Embryonic facial prominence (tissue), 1 donor: ENCODE measurements around the gene DNAI7.

Experiments used
- DNase-seq: peaks from one replicate; pipeline ENCODE4 v3.0.0-alpha.2; 2016; ENCODE audit errors: extremely low spot score

The DNAI7 gene

GRCh38 chr12:25101092-25101445 lies 93.9 kb downstream of the DNAI7 start:
- DNase-seq = no peak

- no peak for DNase-seq
Measured at GRCh38 chr12:25100194-25101091, 94.5 kb downstream of the DNAI7 start.

- DNase-seq = no peak
Measured at GRCh38 chr12:25099010-25099409, 96.0 kb downstream of the DNAI7 start.

- DNase-seq = no peak
Measured at GRCh38 chr12:25089738-25090137, 105.2 kb downstream of the DNAI7 start.

DNA sequence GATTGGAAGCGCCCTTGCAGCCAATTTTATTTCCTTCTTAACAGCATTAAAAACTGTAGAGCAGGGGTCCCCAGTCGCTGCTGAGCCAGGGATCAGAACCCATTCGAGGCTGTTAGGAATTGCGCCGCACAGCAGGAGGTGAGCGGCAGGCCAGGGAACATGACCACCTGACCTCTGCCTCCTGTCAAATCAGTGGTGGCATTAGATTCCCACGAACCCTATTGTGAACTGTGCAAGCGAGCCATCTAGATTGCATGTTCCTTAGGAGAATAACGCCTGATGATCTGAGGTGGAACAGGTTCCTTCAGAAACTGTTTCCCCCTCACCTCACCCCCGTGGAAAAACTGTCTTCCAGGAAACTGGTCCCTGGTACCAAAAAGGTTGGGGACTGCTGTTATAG lies 107.4 kb downstream of the DNAI7 start:
- no peak for DNase-seq

GRCh38 chr12:25084816-25085215 lies 110.1 kb downstream of the DNAI7 start:
- DNase-seq = no peak

GRCh38 chr12:25083211-25083610 lies 111.7 kb downstream of the DNAI7 start:
- DNase-seq = no peak

DNA sequence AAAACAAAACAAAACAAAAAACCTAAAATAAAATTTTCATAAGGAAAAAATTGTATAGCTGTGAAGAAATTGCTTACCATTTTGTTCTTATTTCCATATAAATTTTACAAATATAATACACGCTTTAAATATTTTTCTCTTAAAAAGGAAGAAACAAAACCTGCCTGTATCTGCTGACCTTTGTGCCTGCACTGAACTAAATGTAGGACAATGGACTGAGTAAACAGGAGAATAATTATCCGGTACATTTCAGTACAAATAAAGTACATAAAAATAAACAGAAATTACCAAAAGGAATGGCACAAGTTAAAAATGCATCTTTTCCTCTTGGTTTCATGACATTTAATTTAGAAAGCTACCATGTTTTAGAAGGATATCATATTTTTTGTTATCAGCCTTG lies 112.3 kb downstream of the DNAI7 start:
- DNase-seq = no peak

DNA sequence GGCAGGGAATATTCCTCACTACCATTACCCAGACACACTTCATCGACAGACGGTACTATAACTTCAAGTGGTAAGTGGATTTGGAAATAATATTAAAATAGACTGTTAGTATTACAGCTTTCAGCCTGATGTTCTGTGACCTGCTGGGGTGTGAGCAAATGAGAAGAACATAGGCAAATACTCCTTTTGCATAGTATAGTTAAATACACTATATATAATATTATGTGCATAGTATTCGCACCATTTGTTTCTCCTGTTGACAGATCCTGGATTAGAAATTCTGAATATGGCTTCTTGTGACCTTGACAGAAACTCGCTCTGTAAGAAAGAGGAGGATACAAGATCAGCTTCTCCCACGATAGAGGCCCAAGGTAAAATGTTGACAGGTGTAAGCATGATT lies 115.6 kb downstream of the DNAI7 start:
- DNase-seq = no peak

GRCh38 chr12:25074954-25075353 lies 120.0 kb downstream of the DNAI7 start:
- DNase-seq = no peak

GRCh38 chr12:25074113-25074512 lies 120.8 kb downstream of the DNAI7 start:
- no peak for DNase-seq

GRCh38 chr12:25072906-25073650 lies 121.9 kb downstream of the DNAI7 start:
- DNase-seq = no peak

GRCh38 chr12:25071366-25071765 lies 123.6 kb downstream of the DNAI7 start:
- DNase-seq = no peak

GRCh38 chr12:25069224-25069623 lies 125.7 kb downstream of the DNAI7 start:
- DNase-seq = no peak

GRCh38 chr12:25065035-25065434 lies 129.9 kb downstream of the DNAI7 start:
- DNase-seq = no peak

DNA sequence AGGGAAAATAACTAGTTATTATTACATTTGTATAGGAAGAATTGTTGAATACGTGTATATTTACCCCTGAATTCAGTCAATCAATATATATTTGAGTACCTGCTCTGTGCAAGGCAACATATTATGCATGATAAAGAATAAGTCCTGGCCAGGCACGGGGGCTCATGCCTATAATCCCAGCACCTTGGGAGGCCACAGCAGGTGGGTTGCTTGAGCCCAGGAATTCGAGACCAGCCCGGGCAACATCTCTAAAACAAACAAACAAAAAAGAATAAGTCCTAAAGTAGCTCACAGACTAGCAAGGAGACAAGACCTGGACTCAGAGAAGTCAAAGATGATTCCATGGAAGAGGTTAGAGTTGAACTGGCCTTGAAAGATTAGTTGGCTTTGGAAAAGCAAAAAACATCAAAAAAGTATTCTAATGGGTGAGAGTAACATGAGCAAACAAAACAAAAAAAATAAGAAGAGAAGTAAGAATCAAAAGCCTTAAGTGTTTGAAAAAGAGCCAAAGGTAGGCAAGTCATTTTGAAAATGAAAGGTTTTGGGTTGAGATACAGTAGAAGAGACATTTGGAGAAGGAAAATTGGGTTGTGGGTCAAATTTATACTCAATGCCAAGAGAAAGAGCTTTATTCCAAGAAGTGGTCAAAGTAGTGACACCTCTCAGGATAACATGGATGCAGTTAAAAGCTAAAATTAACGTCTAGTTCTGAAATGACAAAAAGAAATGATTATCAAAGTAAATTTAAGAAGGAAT lies 130.9 kb downstream of the DNAI7 start:
- no peak for DNase-seq

DNA sequence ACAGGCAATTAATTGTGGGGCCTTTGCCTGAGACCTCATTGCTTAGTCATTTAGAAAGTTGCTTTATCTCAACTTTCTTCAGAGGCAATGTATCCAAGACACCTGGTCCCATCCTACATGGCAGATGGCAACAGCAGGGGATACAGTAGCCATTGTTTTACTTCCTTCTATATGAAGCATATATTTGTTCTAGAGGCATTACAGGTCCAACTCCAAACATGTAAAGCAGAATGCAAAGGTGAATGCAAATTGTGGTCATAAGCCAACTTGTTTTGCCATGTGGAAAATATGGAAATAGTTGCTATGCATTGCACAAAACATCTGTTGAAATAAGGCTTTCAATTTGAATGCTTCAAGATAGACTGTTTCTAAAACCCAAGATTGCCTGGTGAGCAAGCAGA lies 136.3 kb downstream of the DNAI7 start:
- no peak for DNase-seq
